WTC11 (cell line): Measurements from ENCODE around the gene RBM10. TPM values are rescaled to one million over a fixed set of nuclear protein-coding genes. Genes with fewer than 3 reads are reported as not detected.

Source experiments
- ATAC-seq: fragments of 200-7000 bp; cut with Tn5 transposase; 2 replicates; pipeline ENCODE4 v1.10.0; 2021; ENCODE audit warnings: mild to moderate bottlenecking, moderate library complexity
- CTCF ChIA-PET: fragments of 300-600 bp; sonication (Branson Sonifier 250); formaldehyde crosslinking; loops from one replicate; lab custom pipeline; 2021; ENCODE audit warnings: antibody characterized with exemption; lab: Charles Lee
- POLR2A ChIA-PET: fragments of 350-600 bp; sonication (Branson Sonifier 250); formaldehyde crosslinking; loops from one replicate; lab custom pipeline; 2021; ENCODE audit warnings: antibody characterized with exemption; lab: Charles Lee
- DNase-seq: peaks from one replicate; pipeline ENCODE4 v3.0.0; 2021; ENCODE audit warnings: low spot score
- H3K27ac Mint-ChIP-seq: 2 replicates; pipeline ENCODE4 v1.8.0; 2021; ENCODE audit warnings: mixed read lengths
- H3K27me3 Mint-ChIP-seq: 2 replicates; pipeline ENCODE4 v1.8.0; 2021; ENCODE audit warnings: low read depth, mild to moderate bottlenecking, moderate library complexity, mixed read lengths
- H3K36me3 Mint-ChIP-seq: 2 replicates; pipeline ENCODE4 v1.8.0; 2021; ENCODE audit warnings: mixed read lengths
- H3K4me1 Mint-ChIP-seq: 2 replicates; pipeline ENCODE4 v1.8.0; 2022; ENCODE audit warnings: mixed read lengths
- H3K4me3 Mint-ChIP-seq: 2 replicates; pipeline ENCODE4 v1.8.0; 2021; ENCODE audit warnings: mild to moderate bottlenecking, moderate library complexity, mixed read lengths
- H3K9me3 Mint-ChIP-seq: 2 replicates; pipeline ENCODE4 v1.8.0; 2021; ENCODE audit warnings: mixed read lengths
- AR ChIP-seq: fragments of 250-450 bp; sonication (Bioruptor Pico); IDR thresholded peaks from 2 replicates; pipeline ENCODE4 v1.9.0; 2021; ENCODE audit warnings: mild to moderate bottlenecking
- FOXJ3 ChIP-seq: sonication (generic); formaldehyde crosslinking; IDR thresholded peaks from 2 replicates; pipeline ENCODE4 v1.9.0; 2021; ENCODE audit warnings: missing genetic modification reagents, mild to moderate bottlenecking, borderline replicate concordance
- GABPB1 ChIP-seq: sonication (generic); formaldehyde crosslinking; IDR thresholded peaks from 2 replicates; pipeline ENCODE4 v1.8.1; 2023; ENCODE audit warnings: mild to moderate bottlenecking, missing genetic modification reagents
- GTF2I ChIP-seq: fragments of 250-450 bp; sonication (Bioruptor Pico); conservative IDR thresholded peaks from 2 replicates; pipeline ENCODE4 v1.4.0; 2021; ENCODE audit warnings: mild to moderate bottlenecking
- JUN ChIP-seq: sonication (generic); formaldehyde crosslinking; IDR thresholded peaks from 2 replicates; pipeline ENCODE4 v1.8.0; 2023; ENCODE audit warnings: mild to moderate bottlenecking, missing genetic modification reagents
- MAX ChIP-seq: sonication (generic); formaldehyde crosslinking; IDR thresholded peaks from 2 replicates; pipeline ENCODE4 v1.8.0; 2022; ENCODE audit warnings: mild to moderate bottlenecking, missing genetic modification reagents
- NFATC4 ChIP-seq: fragments of 250-450 bp; sonication (Bioruptor Pico); IDR thresholded peaks from 2 replicates; pipeline ENCODE4 v1.9.0; 2021; ENCODE audit warnings: mild to moderate bottlenecking
- OVOL2 ChIP-seq: fragments of 250-450 bp; sonication (Bioruptor Pico); IDR thresholded peaks from 2 replicates; pipeline ENCODE4 v1.9.0; 2021; ENCODE audit warnings: mild to moderate bottlenecking, borderline replicate concordance
- PRDM15 ChIP-seq: sonication (generic); formaldehyde crosslinking; IDR thresholded peaks from 2 replicates; pipeline ENCODE4 v1.8.0; 2022; ENCODE audit warnings: missing genetic modification reagents
- RORB ChIP-seq: fragments of 250-450 bp; sonication (Bioruptor Pico); IDR thresholded peaks from 2 replicates; pipeline ENCODE4 v1.9.0; 2021; ENCODE audit warnings: mild to moderate bottlenecking
- USF1 ChIP-seq: sonication (generic); formaldehyde crosslinking; IDR thresholded peaks from 2 replicates; pipeline ENCODE4 v1.8.0; 2022; ENCODE audit warnings: mild to moderate bottlenecking, missing genetic modification reagents
- ZNF121 ChIP-seq: sonication (generic); formaldehyde crosslinking; IDR thresholded peaks from 2 replicates; pipeline ENCODE4 v1.8.0; 2023; ENCODE audit warnings: missing genetic modification reagents
- ZNF416 ChIP-seq: fragments of 250-450 bp; sonication (Bioruptor Pico); IDR thresholded peaks from 2 replicates; pipeline ENCODE4 v1.9.0; 2021; ENCODE audit warnings: mild to moderate bottlenecking, inconsistent platforms
- total RNA-seq: library from RNA; stranded (reverse); gene quantifications from 3 replicates; pipeline ENCODE4 v1.2.3, GENCODE V29; 2021
- TF ChIP-seq, protein P1 (sequence below): sonication (generic); formaldehyde crosslinking; conservative IDR thresholded peaks from 2 replicates; pipeline ENCODE4 v1.8.1; 2023; ENCODE audit warnings: mild to moderate bottlenecking, low read depth, missing genetic modification reagents, moderate library complexity
- TF ChIP-seq, protein P2 (sequence below): sonication (generic); formaldehyde crosslinking; IDR thresholded peaks from 2 replicates; pipeline ENCODE4 v1.8.1; 2023; ENCODE audit warnings: mild to moderate bottlenecking, missing genetic modification reagents, moderate library complexity

Gene RBM10
- total RNA-seq, 1 experiment from 2014 or later: 66.1 TPM

DNA sequence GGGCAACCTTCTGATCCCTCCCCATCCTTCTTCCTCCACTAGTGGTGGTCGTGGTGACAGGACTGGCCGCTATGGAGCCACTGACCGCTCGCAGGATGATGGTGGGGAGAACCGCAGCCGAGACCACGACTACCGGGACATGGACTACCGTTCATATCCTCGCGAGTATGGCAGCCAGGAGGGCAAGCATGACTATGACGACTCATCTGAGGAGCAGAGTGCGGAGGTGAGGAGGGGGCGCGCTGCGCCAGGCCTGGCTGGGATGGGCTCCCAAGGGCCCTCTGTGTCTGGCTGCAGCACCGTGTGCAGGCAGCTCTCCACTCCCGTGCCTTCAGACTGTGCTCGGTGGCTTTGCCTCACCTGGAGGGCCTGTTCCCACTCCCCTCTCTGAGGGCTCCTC is 24.3 kb downstream of the RBM10 start (continued):
- TF ChIP-seq ZNF121 (CRISPR knock-in tag) (no peak), NFATC4 (CRISPR knock-in tag) (no peak), GTF2I (CRISPR knock-in tag) (no peak), PRDM15 (no peak), MAX (no peak), RORB (CRISPR knock-in tag) (no peak), GABPB1 (CRISPR knock-in tag) (no peak), AR (CRISPR knock-in tag) (no peak)
- TF ChIP-seq, protein P1, sequence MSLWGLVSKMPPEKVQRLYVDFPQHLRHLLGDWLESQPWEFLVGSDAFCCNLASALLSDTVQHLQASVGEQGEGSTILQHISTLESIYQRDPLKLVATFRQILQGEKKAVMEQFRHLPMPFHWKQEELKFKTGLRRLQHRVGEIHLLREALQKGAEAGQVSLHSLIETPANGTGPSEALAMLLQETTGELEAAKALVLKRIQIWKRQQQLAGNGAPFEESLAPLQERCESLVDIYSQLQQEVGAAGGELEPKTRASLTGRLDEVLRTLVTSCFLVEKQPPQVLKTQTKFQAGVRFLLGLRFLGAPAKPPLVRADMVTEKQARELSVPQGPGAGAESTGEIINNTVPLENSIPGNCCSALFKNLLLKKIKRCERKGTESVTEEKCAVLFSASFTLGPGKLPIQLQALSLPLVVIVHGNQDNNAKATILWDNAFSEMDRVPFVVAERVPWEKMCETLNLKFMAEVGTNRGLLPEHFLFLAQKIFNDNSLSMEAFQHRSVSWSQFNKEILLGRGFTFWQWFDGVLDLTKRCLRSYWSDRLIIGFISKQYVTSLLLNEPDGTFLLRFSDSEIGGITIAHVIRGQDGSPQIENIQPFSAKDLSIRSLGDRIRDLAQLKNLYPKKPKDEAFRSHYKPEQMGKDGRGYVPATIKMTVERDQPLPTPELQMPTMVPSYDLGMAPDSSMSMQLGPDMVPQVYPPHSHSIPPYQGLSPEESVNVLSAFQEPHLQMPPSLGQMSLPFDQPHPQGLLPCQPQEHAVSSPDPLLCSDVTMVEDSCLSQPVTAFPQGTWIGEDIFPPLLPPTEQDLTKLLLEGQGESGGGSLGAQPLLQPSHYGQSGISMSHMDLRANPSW: no peak
- TF ChIP-seq, protein P2, sequence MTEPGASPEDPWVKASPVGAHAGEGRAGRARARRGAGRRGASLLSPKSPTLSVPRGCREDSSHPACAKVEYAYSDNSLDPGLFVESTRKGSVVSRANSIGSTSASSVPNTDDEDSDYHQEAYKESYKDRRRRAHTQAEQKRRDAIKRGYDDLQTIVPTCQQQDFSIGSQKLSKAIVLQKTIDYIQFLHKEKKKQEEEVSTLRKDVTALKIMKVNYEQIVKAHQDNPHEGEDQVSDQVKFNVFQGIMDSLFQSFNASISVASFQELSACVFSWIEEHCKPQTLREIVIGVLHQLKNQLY (CRISPR knock-in tag): no peak

DNA sequence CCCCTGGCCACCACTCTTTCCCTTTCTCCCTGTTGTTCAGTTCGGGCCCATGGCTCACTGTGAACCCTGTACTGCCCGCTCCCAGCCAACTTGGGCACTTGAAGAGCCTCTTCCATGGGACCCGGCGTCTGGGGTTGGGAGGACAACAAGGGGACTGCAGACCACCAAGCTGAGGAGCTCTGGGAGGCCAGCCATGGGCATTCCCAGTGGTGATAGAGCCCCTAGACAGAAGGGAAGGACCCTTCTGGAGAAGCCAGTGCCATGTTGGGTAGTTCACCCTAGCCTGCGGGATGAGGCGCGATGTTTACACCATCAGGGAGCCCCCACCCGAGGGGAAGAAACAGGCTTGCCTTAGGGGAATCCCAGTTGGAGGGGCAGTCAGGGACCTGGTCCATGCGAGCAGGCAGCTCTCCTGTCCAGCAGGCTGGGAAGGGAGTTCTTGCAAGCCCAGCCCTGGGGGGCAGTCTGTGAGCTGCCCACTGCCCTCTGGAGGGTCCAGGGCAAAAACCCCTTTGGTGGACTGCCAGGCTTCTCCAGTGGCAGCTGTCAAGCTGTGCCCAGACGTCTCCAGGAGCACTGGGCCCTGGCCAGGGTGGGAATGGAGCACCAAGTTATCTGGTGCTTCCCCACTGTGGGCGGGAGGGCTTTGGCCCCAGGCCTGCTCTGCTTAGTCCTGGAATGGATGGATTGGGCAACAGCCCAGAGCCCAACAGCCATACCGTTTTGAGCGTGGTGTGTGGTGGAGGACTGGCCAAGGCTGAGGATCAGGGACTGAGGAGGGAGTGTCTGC is 24.9 kb downstream of the RBM10 start:
- ATAC-seq: no peak
- H3K36me3 Mint-ChIP-seq: peaks cover 8% of the 10 kb centered on the region
- POLR2A ChIA-PET: no interaction called here
- H3K27ac Mint-ChIP-seq: no peak overlapping the region
- H3K27me3 Mint-ChIP-seq: no peaks in the 10 kb centered on the region
- no peak overlapping the region for H3K4me3 Mint-ChIP-seq
- no peak for DNase-seq
- H3K9me3 Mint-ChIP-seq: no peaks in the 10 kb centered on the region
- H3K4me1 Mint-ChIP-seq: no peaks in the 10 kb centered on the region
- CTCF ChIA-PET: no interaction called here
- no peak for TF ChIP-seq ZNF121 (CRISPR knock-in tag)
- TF ChIP-seq OVOL2 (CRISPR knock-in tag): no peak
- no peak for TF ChIP-seq JUN
- no peak for TF ChIP-seq ZNF416 (CRISPR knock-in tag)
- no peak for TF ChIP-seq FOXJ3 (CRISPR knock-in tag)
- TF ChIP-seq GABPB1 (CRISPR knock-in tag): no peak
- TF ChIP-seq USF1 (CRISPR knock-in tag): no peak
- TF ChIP-seq, all 79 proteins: peak for 0
